ENCODE measurements around the gene BAIAP3.

Gene BAIAP3

GRCh38 chr16:1310832-1311200, 22.6 kb upstream of the BAIAP3 start:
- Histone ChIP-seq H3K9me3 (ENCODE audit: insufficient read depth, low read length) (no peaks in the 10 kb centered on the region), H3K27me3 (ENCODE audit: insufficient read depth, insufficient read length) (no peaks in the 10 kb centered on the region), H3K36me3 (ENCODE audit: insufficient read depth, insufficient read length, low read length) (peaks cover 55% of the 10 kb centered on the region), H3K4me1 (ENCODE audit: insufficient read depth, insufficient read length) (peaks cover 20% of the 10 kb centered on the region), H3K9ac (ENCODE audit: insufficient read length, low read depth) (peak overlapping the region; percentile 99), H3K4me3 (ENCODE audit: insufficient read length, low read depth) (peak overlapping the region; percentile 96)
- no peak for TF ChIP-seq ZNF274 (IDR thresholded peaks at IDR 0.05; ENCODE audit: low read depth, low read length)
- TF ChIP-seq SUZ12 (IDR thresholded peaks at IDR 0.05; ENCODE audit: extremely low read depth, insufficient read depth, insufficient read length), result no peak
- no peak for TF ChIP-seq YY1 (IDR thresholded peaks at IDR 0.05; ENCODE audit: insufficient read depth, insufficient read length)
- DNase-seq (ENCODE audit: low read depth, low spot score), result no peak

GRCh38 chr16:1311212-1311737, 22.2 kb upstream of the BAIAP3 start:
- H3K27me3 ChIP-seq (ENCODE audit: insufficient read depth, insufficient read length), result no peaks in the 10 kb centered on the region
- H3K9ac ChIP-seq (ENCODE audit: insufficient read length, low read depth), result peak overlapping the region; percentile 99
- TF ChIP-seq YY1 (IDR thresholded peaks at IDR 0.05; ENCODE audit: insufficient read depth, insufficient read length) (no peak), ZNF274 (IDR thresholded peaks at IDR 0.05; ENCODE audit: low read depth, low read length) (no peak), SUZ12 (IDR thresholded peaks at IDR 0.05; ENCODE audit: extremely low read depth, insufficient read depth, insufficient read length) (no peak)
- no peak for DNase-seq (ENCODE audit: low read depth, low spot score)
- H3K9me3 ChIP-seq (ENCODE audit: insufficient read depth, low read length), result no peaks in the 10 kb centered on the region
- peaks cover 59% of the 10 kb centered on the region for H3K36me3 ChIP-seq (ENCODE audit: insufficient read depth, insufficient read length, low read length)
- H3K4me3 ChIP-seq (ENCODE audit: insufficient read length, low read depth), result peak overlapping the region; percentile 96
- peaks cover 20% of the 10 kb centered on the region for H3K4me1 ChIP-seq (ENCODE audit: insufficient read depth, insufficient read length)

GRCh38 chr16:1311738-1312466, 21.5 kb upstream of the BAIAP3 start:
- TF ChIP-seq YY1 (IDR thresholded peaks at IDR 0.05; ENCODE audit: insufficient read depth, insufficient read length) (no peak), ZNF274 (IDR thresholded peaks at IDR 0.05; ENCODE audit: low read depth, low read length) (no peak), SUZ12 (IDR thresholded peaks at IDR 0.05; ENCODE audit: extremely low read depth, insufficient read depth, insufficient read length) (no peak)
- H3K9ac ChIP-seq (ENCODE audit: insufficient read length, low read depth), result peak overlapping the region; percentile 99
- H3K4me3 ChIP-seq (ENCODE audit: insufficient read length, low read depth), result peak overlapping the region; percentile 96
- H3K9me3 ChIP-seq (ENCODE audit: insufficient read depth, low read length), result no peaks in the 10 kb centered on the region
- no peaks in the 10 kb centered on the region for H3K27me3 ChIP-seq (ENCODE audit: insufficient read depth, insufficient read length)
- no peak for DNase-seq (ENCODE audit: low read depth, low spot score)
- H3K4me1 ChIP-seq (ENCODE audit: insufficient read depth, insufficient read length), result peaks cover 20% of the 10 kb centered on the region
- peaks cover 65% of the 10 kb centered on the region for H3K36me3 ChIP-seq (ENCODE audit: insufficient read depth, insufficient read length, low read length)

- Histone ChIP-seq H3K4me3 (ENCODE audit: insufficient read length, low read depth) (no peak overlapping the region), H3K27me3 (ENCODE audit: insufficient read depth, insufficient read length) (no peaks in the 10 kb centered on the region), H3K4me1 (ENCODE audit: insufficient read depth, insufficient read length) (peaks cover 20% of the 10 kb centered on the region), H3K36me3 (ENCODE audit: insufficient read depth, insufficient read length, low read length) (peaks cover 70% of the 10 kb centered on the region), H3K9me3 (ENCODE audit: insufficient read depth, low read length) (no peaks in the 10 kb centered on the region), H3K9ac (ENCODE audit: insufficient read length, low read depth) (peak overlapping the region; percentile 61)
- TF ChIP-seq ZNF274 (IDR thresholded peaks at IDR 0.05; ENCODE audit: low read depth, low read length) (no peak), SUZ12 (IDR thresholded peaks at IDR 0.05; ENCODE audit: extremely low read depth, insufficient read depth, insufficient read length) (no peak), YY1 (IDR thresholded peaks at IDR 0.05; ENCODE audit: insufficient read depth, insufficient read length) (no peak)
- DNase-seq (ENCODE audit: low read depth, low spot score), result no peak
Observed at GRCh38 chr16:1312467-1312816, 21.0 kb upstream of the BAIAP3 start.

GRCh38 chr16:1312903-1313302, 20.5 kb upstream of the BAIAP3 start:
- Histone ChIP-seq H3K27me3 (ENCODE audit: insufficient read depth, insufficient read length) (no peaks in the 10 kb centered on the region), H3K9ac (ENCODE audit: insufficient read length, low read depth) (peak overlapping the region; percentile 36), H3K36me3 (ENCODE audit: insufficient read depth, insufficient read length, low read length) (peaks cover 75% of the 10 kb centered on the region), H3K9me3 (ENCODE audit: insufficient read depth, low read length) (no peaks in the 10 kb centered on the region), H3K4me3 (ENCODE audit: insufficient read length, low read depth) (no peak overlapping the region), H3K4me1 (ENCODE audit: insufficient read depth, insufficient read length) (peaks cover 20% of the 10 kb centered on the region)
- no peak for DNase-seq (ENCODE audit: low read depth, low spot score)
- no peak for TF ChIP-seq ZNF274 (IDR thresholded peaks at IDR 0.05; ENCODE audit: low read depth, low read length)
- no peak for TF ChIP-seq SUZ12 (IDR thresholded peaks at IDR 0.05; ENCODE audit: extremely low read depth, insufficient read depth, insufficient read length)
- TF ChIP-seq YY1 (IDR thresholded peaks at IDR 0.05; ENCODE audit: insufficient read depth, insufficient read length), result no peak

GRCh38 chr16:1313721-1314369, 19.6 kb upstream of the BAIAP3 start:
- H3K4me3 ChIP-seq (ENCODE audit: insufficient read length, low read depth), result no peak overlapping the region
- TF ChIP-seq YY1 (IDR thresholded peaks at IDR 0.05; ENCODE audit: insufficient read depth, insufficient read length), result no peak
- no peak for TF ChIP-seq SUZ12 (IDR thresholded peaks at IDR 0.05; ENCODE audit: extremely low read depth, insufficient read depth, insufficient read length)
- TF ChIP-seq ZNF274 (IDR thresholded peaks at IDR 0.05; ENCODE audit: low read depth, low read length), result no peak
- peaks cover 84% of the 10 kb centered on the region for H3K36me3 ChIP-seq (ENCODE audit: insufficient read depth, insufficient read length, low read length)
- H3K27me3 ChIP-seq (ENCODE audit: insufficient read depth, insufficient read length), result no peaks in the 10 kb centered on the region
- DNase-seq (ENCODE audit: low read depth, low spot score), result no peak
- H3K4me1 ChIP-seq (ENCODE audit: insufficient read depth, insufficient read length), result peaks cover 20% of the 10 kb centered on the region
- no peaks in the 10 kb centered on the region for H3K9me3 ChIP-seq (ENCODE audit: insufficient read depth, low read length)
- H3K9ac ChIP-seq (ENCODE audit: insufficient read length, low read depth), result peak overlapping the region; percentile 32

- TF ChIP-seq ZNF274 (IDR thresholded peaks at IDR 0.05; ENCODE audit: low read depth, low read length) (no peak), YY1 (IDR thresholded peaks at IDR 0.05; ENCODE audit: insufficient read depth, insufficient read length) (no peak)
- H3K9ac ChIP-seq (ENCODE audit: insufficient read length, low read depth), result peak overlapping the region; percentile 32
- no peak for DNase-seq (ENCODE audit: low read depth, low spot score)
- peaks cover 91% of the 10 kb centered on the region for H3K36me3 ChIP-seq (ENCODE audit: insufficient read depth, insufficient read length, low read length)
- H3K9me3 ChIP-seq (ENCODE audit: insufficient read depth, low read length), result no peaks in the 10 kb centered on the region
- H3K4me3 ChIP-seq (ENCODE audit: insufficient read length, low read depth), result no peak overlapping the region
- H3K27me3 ChIP-seq (ENCODE audit: insufficient read depth, insufficient read length), result no peaks in the 10 kb centered on the region
- H3K4me1 ChIP-seq (ENCODE audit: insufficient read depth, insufficient read length), result peaks cover 23% of the 10 kb centered on the region
Observed at GRCh38 chr16:1314399-1315068, 18.9 kb upstream of the BAIAP3 start.
